ENCODE data around the gene GRAP2. TPM values are rescaled to one million over a fixed set of nuclear protein-coding genes. Genes with fewer than 3 reads are reported as not detected.

Gene GRAP2
- total and polyA plus RNA-seq, 9 of the 15 experiments (the other 6 are each of a cell fraction or from before 2014, with no cell fraction given), result 4.8 to 88.7 (median 60.4) TPM

GRCh38 chr22:39999144-39999757, 98.4 kb downstream of the GRAP2 start (continued):
- TF ChIP-seq CBX8 (IDR thresholded peaks at IDR 0.05; ENCODE audit: borderline replicate concordance, extremely low read depth, low read depth, low read length, poor library complexity, severe bottlenecking) (no peak), RAD21 (CRISPR knock-in tag; conservative IDR thresholded peaks at IDR 0.05 in 1 of 2, IDR thresholded peaks at IDR 0.05 in 1 of 2) (peak; percentile 63 to 84), HDAC3 (IDR thresholded peaks at IDR 0.05; ENCODE audit: borderline replicate concordance, partially characterized antibody) (peak; percentile 68), ARID1B (IDR thresholded peaks at IDR 0.05) (peak; percentile 75), ZNF583 (CRISPR knock-in tag; IDR thresholded peaks at IDR 0.05) (no peak), PTRF (tag; IDR thresholded peaks at IDR 0.05) (no peak), HCFC1 (IDR thresholded peaks at IDR 0.05; ENCODE audit: low read depth, low read length) (no peak), RHOXF2B (CRISPR knock-in tag; conservative IDR thresholded peaks at IDR 0.05) (no peak), CXXC5 (CRISPR knock-in tag; IDR thresholded peaks at IDR 0.05) (peak; percentile 90), ZSCAN29 (IDR thresholded peaks at IDR 0.05) (no peak), ZNF24 (IDR thresholded peaks at IDR 0.05) (no peak), PHF8 (IDR thresholded peaks at IDR 0.05; ENCODE audit: borderline replicate concordance, low read length) (no peak), GTF2F1 (IDR thresholded peaks at IDR 0.05; ENCODE audit: low read depth, low read length) (no peak), SIN3A (IDR thresholded peaks at IDR 0.05; ENCODE audit: borderline replicate concordance in 2 of 2, control insufficient read depth in 1 of 2, low read depth in 2 of 2, low read length in 2 of 2) (no peak), ZNF445 (CRISPR knock-in tag; IDR thresholded peaks at IDR 0.05; ENCODE audit: low read depth) (no peak)
- TF ChIP-seq, protein P1, sequence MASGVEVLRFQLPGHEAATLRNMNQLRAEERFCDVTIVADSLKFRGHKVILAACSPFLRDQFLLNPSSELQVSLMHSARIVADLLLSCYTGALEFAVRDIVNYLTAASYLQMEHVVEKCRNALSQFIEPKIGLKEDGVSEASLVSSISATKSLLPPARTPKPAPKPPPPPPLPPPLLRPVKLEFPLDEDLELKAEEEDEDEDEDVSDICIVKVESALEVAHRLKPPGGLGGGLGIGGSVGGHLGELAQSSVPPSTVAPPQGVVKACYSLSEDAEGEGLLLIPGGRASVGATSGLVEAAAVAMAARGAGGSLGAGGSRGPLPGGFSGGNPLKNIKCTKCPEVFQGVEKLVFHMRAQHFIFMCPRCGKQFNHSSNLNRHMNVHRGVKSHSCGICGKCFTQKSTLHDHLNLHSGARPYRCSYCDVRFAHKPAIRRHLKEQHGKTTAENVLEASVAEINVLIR (CRISPR knock-in tag; IDR thresholded peaks at IDR 0.05), result no peak
- TF ChIP-seq, protein P2, sequence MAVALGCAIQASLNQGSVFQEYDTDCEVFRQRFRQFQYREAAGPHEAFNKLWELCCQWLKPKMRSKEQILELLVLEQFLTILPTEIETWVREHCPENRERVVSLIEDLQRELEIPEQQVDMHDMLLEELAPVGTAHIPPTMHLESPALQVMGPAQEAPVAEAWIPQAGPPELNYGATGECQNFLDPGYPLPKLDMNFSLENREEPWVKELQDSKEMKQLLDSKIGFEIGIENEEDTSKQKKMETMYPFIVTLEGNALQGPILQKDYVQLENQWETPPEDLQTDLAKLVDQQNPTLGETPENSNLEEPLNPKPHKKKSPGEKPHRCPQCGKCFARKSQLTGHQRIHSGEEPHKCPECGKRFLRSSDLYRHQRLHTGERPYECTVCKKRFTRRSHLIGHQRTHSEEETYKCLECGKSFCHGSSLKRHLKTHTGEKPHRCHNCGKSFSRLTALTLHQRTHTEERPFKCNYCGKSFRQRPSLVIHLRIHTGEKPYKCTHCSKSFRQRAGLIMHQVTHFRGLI (CRISPR knock-in tag; IDR thresholded peaks at IDR 0.05), result no peak
- TF ChIP-seq, protein P3, sequence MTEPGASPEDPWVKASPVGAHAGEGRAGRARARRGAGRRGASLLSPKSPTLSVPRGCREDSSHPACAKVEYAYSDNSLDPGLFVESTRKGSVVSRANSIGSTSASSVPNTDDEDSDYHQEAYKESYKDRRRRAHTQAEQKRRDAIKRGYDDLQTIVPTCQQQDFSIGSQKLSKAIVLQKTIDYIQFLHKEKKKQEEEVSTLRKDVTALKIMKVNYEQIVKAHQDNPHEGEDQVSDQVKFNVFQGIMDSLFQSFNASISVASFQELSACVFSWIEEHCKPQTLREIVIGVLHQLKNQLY (CRISPR knock-in tag; conservative IDR thresholded peaks at IDR 0.05), result no peak
- TF ChIP-seq, protein P4, sequence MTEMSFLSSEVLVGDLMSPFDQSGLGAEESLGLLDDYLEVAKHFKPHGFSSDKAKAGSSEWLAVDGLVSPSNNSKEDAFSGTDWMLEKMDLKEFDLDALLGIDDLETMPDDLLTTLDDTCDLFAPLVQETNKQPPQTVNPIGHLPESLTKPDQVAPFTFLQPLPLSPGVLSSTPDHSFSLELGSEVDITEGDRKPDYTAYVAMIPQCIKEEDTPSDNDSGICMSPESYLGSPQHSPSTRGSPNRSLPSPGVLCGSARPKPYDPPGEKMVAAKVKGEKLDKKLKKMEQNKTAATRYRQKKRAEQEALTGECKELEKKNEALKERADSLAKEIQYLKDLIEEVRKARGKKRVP (CRISPR knock-in tag; IDR thresholded peaks at IDR 0.05), result no peak
- TF ChIP-seq, protein P5, sequence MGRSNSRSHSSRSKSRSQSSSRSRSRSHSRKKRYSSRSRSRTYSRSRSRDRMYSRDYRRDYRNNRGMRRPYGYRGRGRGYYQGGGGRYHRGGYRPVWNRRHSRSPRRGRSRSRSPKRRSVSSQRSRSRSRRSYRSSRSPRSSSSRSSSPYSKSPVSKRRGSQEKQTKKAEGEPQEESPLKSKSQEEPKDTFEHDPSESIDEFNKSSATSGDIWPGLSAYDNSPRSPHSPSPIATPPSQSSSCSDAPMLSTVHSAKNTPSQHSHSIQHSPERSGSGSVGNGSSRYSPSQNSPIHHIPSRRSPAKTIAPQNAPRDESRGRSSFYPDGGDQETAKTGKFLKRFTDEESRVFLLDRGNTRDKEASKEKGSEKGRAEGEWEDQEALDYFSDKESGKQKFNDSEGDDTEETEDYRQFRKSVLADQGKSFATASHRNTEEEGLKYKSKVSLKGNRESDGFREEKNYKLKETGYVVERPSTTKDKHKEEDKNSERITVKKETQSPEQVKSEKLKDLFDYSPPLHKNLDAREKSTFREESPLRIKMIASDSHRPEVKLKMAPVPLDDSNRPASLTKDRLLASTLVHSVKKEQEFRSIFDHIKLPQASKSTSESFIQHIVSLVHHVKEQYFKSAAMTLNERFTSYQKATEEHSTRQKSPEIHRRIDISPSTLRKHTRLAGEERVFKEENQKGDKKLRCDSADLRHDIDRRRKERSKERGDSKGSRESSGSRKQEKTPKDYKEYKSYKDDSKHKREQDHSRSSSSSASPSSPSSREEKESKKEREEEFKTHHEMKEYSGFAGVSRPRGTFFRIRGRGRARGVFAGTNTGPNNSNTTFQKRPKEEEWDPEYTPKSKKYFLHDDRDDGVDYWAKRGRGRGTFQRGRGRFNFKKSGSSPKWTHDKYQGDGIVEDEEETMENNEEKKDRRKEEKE (IDR thresholded peaks at IDR 0.05; ENCODE audit: borderline replicate concordance in 1 of 2, control insufficient read depth in 1 of 2, low read depth in 2 of 2, low read length in 1 of 2), result 0 out of 4 replicates have a peak, but pooled peaks of 1 of the 2 experiments have one; percentile 27

Measured in K562 (cell line).